ENCODE measurements around the gene RAMACL.
"Not testable (repeated sequence)": the region's sequence is repeated elsewhere in the genome, so short reads cannot be mapped to it uniquely, and the experiment has no call there.

Gene RAMACL

DNA sequence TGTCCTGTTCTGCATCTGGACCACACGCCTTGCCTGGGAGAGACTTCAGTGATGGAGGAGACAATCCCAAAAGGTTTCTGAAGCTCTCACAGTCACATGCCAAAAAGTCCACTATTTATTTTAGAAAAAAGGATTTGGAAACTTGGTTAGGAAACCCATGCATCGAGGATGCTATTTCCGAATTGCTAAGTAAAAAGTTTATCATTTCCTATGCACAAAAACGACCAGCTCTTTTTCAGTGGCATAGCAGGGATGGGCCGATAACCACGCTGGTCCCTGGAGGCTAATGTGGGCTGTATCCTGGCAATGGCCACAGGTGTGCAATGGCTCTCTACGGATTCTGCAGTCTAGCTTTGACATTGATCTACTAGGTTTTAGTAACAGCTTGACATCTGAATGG lies 33.9 kb downstream of the RAMACL start:
- Mint-ChIP-seq H3K36me3 (ENCODE audit: low read depth) (no peaks in the 10 kb centered on the region), H3K4me1 (ENCODE audit: low read depth) (peaks cover 9% of the 10 kb centered on the region), H3K27me3 (peaks cover 10% of the 10 kb centered on the region), H3K4me3 (no peak overlapping the region), H3K9me3 (peaks cover 3% of the 10 kb centered on the region), H3K27ac (no peak overlapping the region)
- DNase-seq: no peak

DNA sequence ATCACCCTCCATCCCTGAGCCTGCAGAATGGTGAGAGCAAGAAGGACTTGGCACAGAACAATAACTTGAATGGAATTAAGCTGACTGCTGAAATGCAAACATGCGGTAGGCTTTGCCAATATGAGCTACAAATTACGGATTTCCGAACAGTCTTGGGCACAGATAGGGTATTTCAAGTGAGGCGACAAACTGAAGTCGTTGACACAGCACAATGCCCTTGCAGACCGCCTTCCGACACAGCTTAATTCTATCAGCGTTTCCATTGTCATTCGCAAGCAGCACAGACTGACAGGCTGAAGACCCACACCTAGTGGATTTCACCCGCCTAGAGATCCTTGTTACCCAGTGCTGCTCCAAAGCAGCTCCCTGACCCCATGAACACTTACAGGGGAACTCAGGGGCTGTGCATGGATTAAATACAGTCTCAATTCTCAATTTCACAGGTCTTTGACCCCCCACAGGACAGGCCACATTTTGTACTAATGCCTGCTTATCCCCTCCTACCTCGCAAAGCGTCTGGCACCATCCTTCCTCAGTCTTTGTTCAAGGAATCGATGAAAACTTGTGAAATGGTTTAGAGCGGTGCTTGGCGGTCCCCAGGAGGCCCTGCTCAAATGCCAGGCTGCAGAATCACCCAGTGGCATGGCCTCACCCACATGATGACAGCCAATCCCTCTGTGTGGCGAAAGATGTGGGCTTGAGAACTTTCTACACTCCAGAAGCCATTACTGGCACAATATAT lies 34.6 kb downstream of the RAMACL start:
- peaks cover 3% of the 10 kb centered on the region for H3K9me3 Mint-ChIP-seq

DNA sequence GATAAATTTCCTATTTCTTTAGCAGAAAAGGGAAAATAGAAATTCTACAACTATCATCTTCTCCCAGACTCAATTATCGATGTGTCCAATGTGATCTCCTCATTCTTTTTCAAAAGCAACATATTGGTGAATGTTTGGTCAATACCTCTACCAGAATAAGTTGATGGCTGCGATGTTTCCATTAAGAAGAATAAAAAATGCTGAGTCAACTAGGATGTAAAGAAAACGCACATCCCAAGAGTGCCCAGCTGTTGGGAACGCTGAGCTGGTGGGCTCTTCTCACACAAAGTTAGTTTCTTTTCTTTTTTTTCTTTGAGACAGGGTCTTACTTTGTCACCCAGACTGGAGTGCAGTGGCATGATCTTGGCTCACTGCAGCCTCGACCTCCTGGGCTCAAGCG lies 39.8 kb downstream of the RAMACL start:
- H3K27ac Mint-ChIP-seq: no peak overlapping the region
- no peak overlapping the region for H3K4me3 Mint-ChIP-seq
- no peaks in the 10 kb centered on the region for H3K27me3 Mint-ChIP-seq
- no peak for DNase-seq
- H3K4me1 Mint-ChIP-seq (ENCODE audit: low read depth): peaks cover 6% of the 10 kb centered on the region
- no peaks in the 10 kb centered on the region for H3K36me3 Mint-ChIP-seq (ENCODE audit: low read depth)
- peaks cover 3% of the 10 kb centered on the region for H3K9me3 Mint-ChIP-seq

More for the DNA sequence above, 34.6 kb downstream of the RAMACL start:
- H3K27me3 Mint-ChIP-seq: peaks cover 6% of the 10 kb centered on the region
- H3K27ac Mint-ChIP-seq: no peak overlapping the region
- no peak overlapping the region for H3K4me3 Mint-ChIP-seq
- H3K36me3 Mint-ChIP-seq (ENCODE audit: low read depth): no peaks in the 10 kb centered on the region
- peaks cover 5% of the 10 kb centered on the region for H3K4me1 Mint-ChIP-seq (ENCODE audit: low read depth)
- no peak for DNase-seq

DNA sequence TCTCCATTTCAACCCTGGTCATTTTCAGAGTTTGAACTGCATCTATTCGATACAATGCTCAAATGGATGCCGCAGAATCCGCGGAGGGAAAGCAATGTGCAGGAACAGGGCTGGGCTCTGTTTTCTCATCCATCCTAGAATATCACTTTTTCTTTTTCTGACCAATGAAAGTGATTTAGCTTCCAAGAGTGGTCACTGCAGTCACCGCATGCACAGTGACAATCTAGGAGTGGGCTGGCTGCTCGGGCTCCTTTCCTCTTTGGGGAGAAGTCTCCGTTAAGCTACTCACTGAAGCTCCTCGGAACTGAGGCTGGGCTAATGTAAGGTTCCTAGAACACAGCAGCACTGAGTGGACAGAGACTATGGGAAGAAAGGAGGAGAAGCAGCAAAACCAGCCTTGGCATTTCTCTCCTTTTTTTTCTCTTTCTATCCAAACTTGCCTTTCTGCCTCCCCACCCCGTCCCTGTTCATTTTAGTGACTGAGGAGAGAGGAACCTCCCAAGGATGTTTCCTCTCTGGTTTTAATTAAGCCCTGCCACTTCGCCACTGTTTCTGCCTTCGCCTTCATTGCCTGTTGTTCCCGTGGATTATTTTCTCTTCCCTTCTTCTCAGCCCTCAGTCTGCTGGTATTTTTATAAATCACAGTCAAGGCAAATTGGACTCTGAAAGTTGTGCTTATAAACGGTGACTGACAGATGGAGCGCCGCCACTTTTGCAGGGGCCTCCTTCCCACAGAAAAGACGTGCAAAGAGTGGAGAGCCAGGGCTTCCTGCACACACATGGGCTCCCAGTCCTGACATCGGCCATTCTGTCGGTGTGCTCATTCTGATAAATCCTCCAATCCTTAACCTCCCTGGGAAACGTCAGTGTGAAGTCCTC lies 41.1 kb downstream of the RAMACL start:
- peaks cover 3% of the 10 kb centered on the region for H3K9me3 Mint-ChIP-seq
- no peak overlapping the region for H3K4me3 Mint-ChIP-seq
- peaks cover 19% of the 10 kb centered on the region for H3K4me1 Mint-ChIP-seq (ENCODE audit: low read depth)
- DNase-seq: no peak
- no peaks in the 10 kb centered on the region for H3K36me3 Mint-ChIP-seq (ENCODE audit: low read depth)
- H3K27ac Mint-ChIP-seq: no peak overlapping the region
- H3K27me3 Mint-ChIP-seq: no peaks in the 10 kb centered on the region

DNA sequence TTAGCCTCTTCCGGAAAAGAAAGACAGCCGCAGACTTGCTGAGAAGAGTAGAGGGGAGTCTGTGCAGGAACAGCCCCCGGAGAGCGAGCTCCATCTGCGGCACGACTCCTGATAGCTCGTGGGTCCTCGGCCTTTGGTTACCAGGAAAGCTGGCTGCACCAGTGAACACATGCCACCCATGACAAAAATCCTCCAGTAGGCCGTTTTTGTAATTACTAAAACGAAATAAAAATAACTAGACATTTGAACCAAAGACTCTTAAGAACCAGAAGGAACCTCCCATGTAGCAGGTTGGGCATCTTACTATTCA lies 42.2 kb downstream of the RAMACL start:
- no peak overlapping the region for H3K4me3 Mint-ChIP-seq
- H3K4me1 Mint-ChIP-seq (ENCODE audit: low read depth): peaks cover 26% of the 10 kb centered on the region
- peaks cover 3% of the 10 kb centered on the region for H3K9me3 Mint-ChIP-seq
- H3K27ac Mint-ChIP-seq: no peak overlapping the region
- no peaks in the 10 kb centered on the region for H3K27me3 Mint-ChIP-seq
- no peaks in the 10 kb centered on the region for H3K36me3 Mint-ChIP-seq (ENCODE audit: low read depth)
- DNase-seq: no peak

DNA sequence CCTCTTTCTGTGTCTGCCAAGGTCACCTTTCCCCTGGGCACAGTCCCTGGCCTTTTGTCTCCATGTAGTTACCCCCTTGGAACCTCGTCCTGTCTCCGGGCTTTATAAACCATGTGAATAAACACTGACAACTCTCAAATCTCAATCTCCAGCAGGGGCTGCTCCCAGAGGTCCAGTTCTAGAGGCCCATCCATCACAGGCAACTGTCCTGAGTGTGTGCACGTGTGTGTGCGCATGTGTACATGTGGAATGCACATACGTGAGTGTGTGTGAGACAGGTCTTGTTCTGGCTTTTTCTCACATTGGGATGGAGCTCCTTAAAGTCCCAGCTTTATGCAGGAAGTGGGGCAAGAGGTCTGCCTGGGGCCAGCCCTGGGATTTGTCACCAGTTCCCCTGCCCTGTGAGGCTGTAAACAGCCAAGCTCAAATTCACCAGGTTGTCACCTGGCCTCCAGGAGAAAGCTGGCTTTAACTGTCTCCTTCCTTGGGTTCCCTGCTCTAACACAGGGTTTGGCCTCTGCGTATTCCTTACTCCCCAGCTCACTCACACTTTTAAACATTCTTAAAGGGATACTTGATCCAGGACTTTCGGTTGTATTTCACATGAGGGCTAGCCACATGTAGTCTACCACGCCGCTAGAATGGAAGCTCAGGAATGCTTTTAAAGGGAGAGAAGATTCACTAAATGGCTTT lies 42.7 kb downstream of the RAMACL start:
- Mint-ChIP-seq H3K27ac (no peak overlapping the region), H3K4me3 (no peak overlapping the region), H3K4me1 (ENCODE audit: low read depth) (peaks cover 27% of the 10 kb centered on the region), H3K27me3 (no peaks in the 10 kb centered on the region), H3K36me3 (ENCODE audit: low read depth) (no peaks in the 10 kb centered on the region), H3K9me3 (peaks cover under 1% of the 10 kb centered on the region)
- DNase-seq: no peak

DNA sequence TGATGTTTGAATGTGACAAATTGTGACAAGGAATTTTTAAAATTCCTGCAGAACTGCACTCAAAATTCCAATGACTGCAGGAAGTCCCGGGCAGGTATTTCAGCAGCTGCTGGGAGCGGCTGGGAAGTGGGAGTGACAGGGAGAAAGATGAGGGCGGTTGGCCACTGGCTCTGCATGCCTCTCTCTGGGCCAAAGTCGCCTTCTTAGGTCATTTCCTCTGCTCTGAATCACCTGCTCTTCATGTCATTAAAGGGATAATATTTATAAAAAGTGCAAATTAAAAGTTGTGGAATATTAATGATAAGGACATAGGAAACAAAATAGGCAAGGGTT lies 43.9 kb downstream of the RAMACL start:
- DNase-seq: no peak
- Mint-ChIP-seq H3K9me3 (no peaks in the 10 kb centered on the region), H3K27me3 (no peaks in the 10 kb centered on the region), H3K4me1 (ENCODE audit: low read depth) (peaks cover 27% of the 10 kb centered on the region), H3K36me3 (ENCODE audit: low read depth) (no peaks in the 10 kb centered on the region), H3K27ac (no peak overlapping the region), H3K4me3 (no peak overlapping the region)

DNA sequence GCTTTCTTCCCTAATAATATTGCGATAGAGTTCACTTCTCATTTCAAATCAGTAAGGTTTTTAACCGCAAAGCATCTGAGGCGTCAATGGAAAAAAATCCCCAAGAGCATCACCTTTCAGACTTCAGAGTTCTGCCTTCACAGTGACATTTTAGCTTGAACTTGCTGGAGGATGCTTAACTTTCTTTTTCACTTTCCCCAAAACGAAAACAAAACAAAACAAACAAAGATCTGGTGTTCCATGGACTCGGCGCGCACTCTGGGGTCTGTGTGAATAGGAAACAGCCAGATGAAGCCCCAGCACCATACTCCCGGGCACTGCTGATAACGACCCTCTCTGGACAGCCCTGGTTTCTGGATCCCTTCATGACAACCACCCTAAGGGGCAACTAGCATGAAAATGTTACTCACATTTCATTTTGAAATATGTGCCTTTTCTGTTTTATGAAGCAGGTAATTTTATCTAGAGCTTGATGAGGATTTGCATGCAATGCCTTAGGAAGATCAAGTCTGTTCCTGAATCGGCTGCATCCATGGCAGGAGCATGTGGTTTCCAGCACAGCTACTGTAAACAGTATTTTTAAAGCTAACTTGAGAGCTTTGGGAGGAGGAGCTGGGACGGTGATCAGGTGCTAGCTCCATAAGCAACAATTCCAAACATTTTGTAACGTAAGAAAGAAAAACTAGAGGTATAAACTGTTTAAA lies 44.5 kb downstream of the RAMACL start:
- Mint-ChIP-seq H3K4me1 (ENCODE audit: low read depth) (peaks cover 27% of the 10 kb centered on the region), H3K4me3 (peak overlapping the region; percentile 60), H3K36me3 (ENCODE audit: low read depth) (no peaks in the 10 kb centered on the region), H3K27me3 (no peaks in the 10 kb centered on the region), H3K9me3 (no peaks in the 10 kb centered on the region), H3K27ac (peak overlapping the region; percentile 88)
- no peak for DNase-seq

DNA sequence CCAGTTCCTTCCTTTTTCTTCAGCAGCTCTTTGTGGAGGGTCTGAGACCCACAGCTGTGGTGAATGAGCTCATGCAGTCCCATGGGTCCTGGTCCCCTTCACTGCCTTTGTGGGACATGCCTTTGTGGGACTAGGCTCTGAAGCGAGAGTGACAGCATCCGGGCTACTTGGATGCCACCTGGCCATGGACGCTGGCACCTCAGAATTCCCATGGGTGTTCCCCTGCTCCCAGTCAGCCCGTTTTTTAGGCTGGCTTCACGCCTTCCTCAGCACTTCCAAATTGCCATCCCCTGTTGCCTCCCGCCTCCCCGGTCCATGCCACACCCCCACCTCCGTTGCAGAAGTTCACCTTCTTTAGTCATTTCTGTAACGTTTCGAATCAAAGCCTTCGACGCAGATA lies 45.1 kb downstream of the RAMACL start:
- DNase-seq: no peak
- Mint-ChIP-seq H3K27me3 (no peaks in the 10 kb centered on the region), H3K4me3 (peak overlapping the region; percentile 60), H3K9me3 (no peaks in the 10 kb centered on the region), H3K4me1 (ENCODE audit: low read depth) (peaks cover 27% of the 10 kb centered on the region), H3K27ac (peak overlapping the region; percentile 88), H3K36me3 (ENCODE audit: low read depth) (no peaks in the 10 kb centered on the region)

DNA sequence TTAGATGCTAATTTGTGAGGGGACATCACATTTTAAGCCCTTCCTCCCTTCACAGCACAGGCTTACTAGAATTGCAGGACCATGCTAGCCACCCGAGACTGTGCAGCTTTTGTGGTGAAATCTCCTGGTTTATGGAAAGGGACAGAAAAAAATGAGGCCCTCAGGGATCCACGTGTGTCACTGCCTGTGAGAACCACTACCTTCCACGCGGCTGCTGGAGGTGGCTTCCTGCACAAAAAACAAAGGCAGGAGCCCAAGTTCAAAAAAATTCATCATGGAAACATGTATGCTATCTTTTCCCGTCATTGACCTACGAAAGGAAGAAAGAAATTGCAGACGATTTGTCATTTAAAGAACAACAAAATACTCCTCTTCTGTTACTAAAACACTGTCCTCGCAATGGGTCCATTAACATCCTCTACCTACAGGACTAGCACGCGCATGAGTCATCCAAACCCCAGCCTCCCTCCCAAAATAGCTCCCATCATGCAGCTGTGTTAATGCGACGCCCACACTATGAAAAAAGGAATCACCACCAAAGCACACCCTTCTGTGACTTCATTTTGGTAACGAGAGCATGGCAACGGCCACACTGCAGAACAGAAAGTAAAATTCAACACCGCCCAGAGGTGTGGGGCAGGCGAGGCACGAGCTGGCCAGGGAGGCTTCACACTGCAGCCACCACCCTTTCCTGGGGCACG lies 45.7 kb downstream of the RAMACL start:
- peak; percentile 62 for DNase-seq
- no peaks in the 10 kb centered on the region for H3K27me3 Mint-ChIP-seq
- peak overlapping the region; percentile 60 for H3K4me3 Mint-ChIP-seq
- H3K9me3 Mint-ChIP-seq: no peaks in the 10 kb centered on the region
- H3K4me1 Mint-ChIP-seq (ENCODE audit: low read depth): peaks cover 27% of the 10 kb centered on the region
- no peaks in the 10 kb centered on the region for H3K36me3 Mint-ChIP-seq (ENCODE audit: low read depth)
- H3K27ac Mint-ChIP-seq: peak overlapping the region; percentile 88

DNA sequence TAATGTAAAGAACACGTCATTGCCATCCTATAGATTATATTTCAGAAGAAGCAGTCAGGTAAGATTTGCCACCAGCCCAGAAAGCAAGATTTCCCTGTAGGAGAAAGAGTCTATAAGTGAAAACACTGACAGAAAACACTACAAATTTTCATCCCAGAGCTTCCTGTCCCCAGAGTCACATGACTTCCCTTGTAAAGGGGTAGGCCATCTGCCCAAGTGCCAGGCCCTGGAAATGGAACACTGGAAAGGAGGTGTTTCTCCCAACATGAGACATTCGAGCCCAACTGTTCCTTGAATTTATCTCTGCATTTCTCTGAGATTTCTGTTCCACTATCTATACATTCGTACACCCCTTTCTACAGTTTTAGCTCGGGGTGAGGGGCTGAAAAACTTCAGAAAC lies 46.9 kb downstream of the RAMACL start:
- no peaks in the 10 kb centered on the region for H3K36me3 Mint-ChIP-seq (ENCODE audit: low read depth)
- H3K4me3 Mint-ChIP-seq: no peak overlapping the region
- peaks cover 27% of the 10 kb centered on the region for H3K4me1 Mint-ChIP-seq (ENCODE audit: low read depth)
- no peaks in the 10 kb centered on the region for H3K27me3 Mint-ChIP-seq
- no peaks in the 10 kb centered on the region for H3K9me3 Mint-ChIP-seq
- DNase-seq: no peak
- H3K27ac Mint-ChIP-seq: peak overlapping the region; percentile 36

DNA sequence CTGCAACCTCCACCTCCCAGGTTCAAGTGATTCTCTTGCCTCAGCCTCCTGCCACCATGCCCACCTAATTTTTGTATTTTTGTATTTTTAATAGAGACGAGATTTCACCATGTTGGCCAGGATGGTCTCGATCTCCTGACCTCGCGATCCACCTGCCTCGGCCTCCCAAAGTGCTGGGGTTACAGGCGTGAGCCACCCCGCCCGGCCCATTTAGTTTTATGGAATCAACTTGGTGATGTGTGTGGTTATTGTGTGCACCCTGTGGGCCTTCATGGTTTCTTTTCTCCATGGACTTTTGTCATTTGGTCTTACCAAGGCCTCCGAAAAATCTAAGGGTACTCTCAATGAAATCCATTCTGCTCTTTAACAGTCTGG lies 47.5 kb downstream of the RAMACL start:
- not testable (repeated sequence) for H3K9me3 Mint-ChIP-seq; DNase-seq; H3K36me3 Mint-ChIP-seq (ENCODE audit: low read depth); H3K27me3 Mint-ChIP-seq; H3K27ac Mint-ChIP-seq; H3K4me3 Mint-ChIP-seq
- peaks cover 27% of the 10 kb centered on the region for H3K4me1 Mint-ChIP-seq (ENCODE audit: low read depth)

DNA sequence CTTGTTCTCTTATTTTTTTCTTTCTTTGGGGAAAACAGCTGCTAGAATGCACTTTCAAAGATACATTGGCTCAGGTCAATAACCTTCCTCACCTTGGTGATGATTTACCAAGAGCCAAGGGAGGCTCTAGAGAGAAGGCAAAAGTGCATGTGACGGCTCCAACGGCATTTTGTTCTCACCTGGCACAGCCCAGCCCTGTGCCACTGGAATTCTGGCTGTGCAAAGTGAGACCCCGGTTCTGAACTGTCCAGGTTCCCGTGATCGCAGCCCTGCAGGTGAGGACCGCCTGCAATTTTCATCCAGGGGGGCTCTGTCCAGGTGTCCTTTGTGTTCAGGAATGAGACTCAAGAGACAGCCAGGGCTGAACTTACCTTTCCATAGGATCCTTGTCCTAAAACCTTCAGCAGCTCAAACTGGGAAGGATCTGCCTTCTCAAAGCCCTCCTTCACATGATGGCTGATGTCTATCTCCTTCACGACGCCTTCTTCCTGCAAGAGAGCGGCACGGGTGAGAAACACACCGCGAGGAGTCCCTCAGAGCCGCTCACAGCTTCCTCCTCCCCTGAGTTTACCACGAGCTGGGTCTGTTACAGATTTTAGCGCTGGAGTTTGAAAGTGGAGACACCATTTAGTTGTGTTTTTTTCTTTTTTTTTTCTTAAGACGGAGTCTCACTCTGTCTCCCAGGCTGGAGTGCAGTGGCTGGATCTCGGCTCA lies 48.0 kb downstream of the RAMACL start:
- Mint-ChIP-seq H3K4me3 (no peak overlapping the region), H3K27me3 (no peaks in the 10 kb centered on the region), H3K27ac (no peak overlapping the region), H3K4me1 (ENCODE audit: low read depth) (peaks cover 27% of the 10 kb centered on the region), H3K9me3 (no peaks in the 10 kb centered on the region), H3K36me3 (ENCODE audit: low read depth) (no peaks in the 10 kb centered on the region)
- no peak for DNase-seq

Data from activated T-cell treated with anti-CD3 and anti-CD28 coated beads, Interleukin-2, amount 50 U/mL, for 24 hours (primary cell).